Esophagus squamous epithelium (tissue), 4 donors: ENCODE measurements around the gene PTPN5.

Experiments
- CTCF ChIP-seq, 6 experiments: fragments of 450-650 bp in 4 of 6; fragments of 200-600 bp in 2 of 6; sonication (generic) in 2 of 6; IDR thresholded peaks; one replicate each; pipeline ENCODE4 v1.5.1; 2016 to 2019; ENCODE audit warnings: antibody characterized with exemption in 6 of 6, mild to moderate bottlenecking in 4 of 6, moderate library complexity in 4 of 6
- POLR2A ChIP-seq, 4 donors: fragments of 450-650 bp; IDR thresholded peaks; one replicate each; pipeline ENCODE4 v1.6.1; 2017; ENCODE audit warnings: antibody characterized with exemption in 4 of 4, mild to moderate bottlenecking in 4 of 4, moderate library complexity in 3 of 4

GRCh38 chr11:18794956-18795355 lies 3.4 kb upstream of the PTPN5 start:
- TF ChIP-seq CTCF (IDR thresholded peaks at IDR 0.05) (no peak), POLR2A (IDR thresholded peaks at IDR 0.05) (no peak)
